PC-9 (cell line): ENCODE results near the gene FAM43B. TPM values are rescaled to one million over a fixed set of nuclear protein-coding genes. Genes with fewer than 3 reads are reported as not detected.

Experiments
- BruUV-seq: library from RNA; stranded (reverse); fragments of 400-500 nt; replicated peaks from 2 replicates; lab custom pipeline; 2021; lab: Mats Ljungman, UMichigan
- CTCF ChIA-PET: fragments of 300-600 bp; sonication (Branson Sonifier 250); formaldehyde crosslinking; loops from one replicate; lab custom pipeline; 2022; ENCODE audit warnings: antibody characterized with exemption; lab: Charles Lee
- POLR2A ChIA-PET: fragments of 300-600 bp; sonication (Branson Sonifier 250); formaldehyde crosslinking; loops from one replicate; lab custom pipeline; 2022; ENCODE audit warnings: antibody characterized with exemption; ENCODE audit not compliant: unreplicated experiment; lab: Charles Lee
- DNase-seq, 2 experiments: peaks; one replicate each; pipeline versions ENCODE4 v3.0.0 to v3.0.0-alpha.2; 2015 to 2022; ENCODE audit warnings: mixed read lengths in 1 of 2
- H2AFZ ChIP-seq: fragments of 200-600 bp; sonication (generic); 2 replicates; pipeline ENCODE4 v1.8.1; 2017; ENCODE audit warnings: antibody characterized with exemption
- H3F3A ChIP-seq: fragments of 200-600 bp; sonication (generic); 2 replicates; pipeline ENCODE4 v1.8.1; 2017; ENCODE audit warnings: antibody characterized with exemption, mild to moderate bottlenecking, low read depth; ENCODE audit not compliant: insufficient read depth
- H3K27ac ChIP-seq: fragments of 200-600 bp; sonication (generic); 2 replicates; pipeline ENCODE4 v1.6.1; 2016; ENCODE audit warnings: mixed run types
- H3K27me3 ChIP-seq: fragments of 200-600 bp; sonication (generic); 2 replicates; pipeline ENCODE4 v1.6.1; 2016; ENCODE audit warnings: low read depth, mixed run types; ENCODE audit not compliant: insufficient read depth
- H3K36me3 ChIP-seq: fragments of 200-600 bp; sonication (generic); 2 replicates; pipeline ENCODE4 v1.6.1; 2016; ENCODE audit warnings: low read depth, mixed run types
- H3K4me1 ChIP-seq: fragments of 200-600 bp; sonication (generic); replicated peaks from 2 replicates; pipeline ENCODE4 v1.6.1; 2016; ENCODE audit warnings: mixed run types; ENCODE audit not compliant: insufficient read depth
- H3K4me2 ChIP-seq: fragments of 200-600 bp; sonication (generic); 2 replicates; pipeline ENCODE4 v1.6.1; 2017; ENCODE audit warnings: mixed run types
- H3K4me3 ChIP-seq: fragments of 200-600 bp; sonication (generic); 2 replicates; pipeline ENCODE4 v1.6.1; 2016; ENCODE audit warnings: mixed run types
- H3K79me2 ChIP-seq: fragments of 200-600 bp; sonication (generic); 2 replicates; pipeline ENCODE4 v1.6.1; 2017; ENCODE audit warnings: low read depth, mixed run types
- H3K9me2 ChIP-seq: fragments of 200-600 bp; sonication (generic); 2 replicates; pipeline ENCODE4 v1.8.1; 2017; ENCODE audit warnings: mild to moderate bottlenecking; ENCODE audit not compliant: insufficient read depth
- H3K9me3 ChIP-seq: fragments of 200-600 bp; sonication (generic); 2 replicates; pipeline ENCODE4 v1.8.1; 2016; ENCODE audit warnings: low read depth; ENCODE audit not compliant: insufficient read depth
- H4K20me1 ChIP-seq: fragments of 200-600 bp; sonication (generic); 2 replicates; pipeline ENCODE4 v1.8.1; 2017; ENCODE audit not compliant: insufficient read depth
- EZH2 ChIP-seq: fragments of 200-600 bp; sonication (generic); IDR thresholded peaks from 2 replicates; pipeline ENCODE4 v1.8.0; 2017; ENCODE audit warnings: antibody characterized with exemption, low read depth
- intact Hi-C: fragments of 100-400 bp; cut with micrococcal nuclease; formaldehyde crosslinking; loops from one replicate; pipeline ENCODE4 v1.10.0; 2022; ENCODE audit not compliant: unreplicated experiment
- total RNA-seq: library from RNA; stranded (reverse); gene quantifications from 2 replicates; pipeline ENCODE4 v1.2.3, GENCODE V29; 2021
- TF ChIP-seq, protein P1 (sequence below): fragments of 200-600 bp; sonication (generic); conservative IDR thresholded peaks from 2 replicates; pipeline ENCODE4 v1.6.1; 2017; ENCODE audit warnings: mixed run types, antibody characterized with exemption, mild to moderate bottlenecking, moderate library complexity

FAM43B gene
- total RNA-seq, 1 experiment from 2014 or later, result not detected

DNA sequence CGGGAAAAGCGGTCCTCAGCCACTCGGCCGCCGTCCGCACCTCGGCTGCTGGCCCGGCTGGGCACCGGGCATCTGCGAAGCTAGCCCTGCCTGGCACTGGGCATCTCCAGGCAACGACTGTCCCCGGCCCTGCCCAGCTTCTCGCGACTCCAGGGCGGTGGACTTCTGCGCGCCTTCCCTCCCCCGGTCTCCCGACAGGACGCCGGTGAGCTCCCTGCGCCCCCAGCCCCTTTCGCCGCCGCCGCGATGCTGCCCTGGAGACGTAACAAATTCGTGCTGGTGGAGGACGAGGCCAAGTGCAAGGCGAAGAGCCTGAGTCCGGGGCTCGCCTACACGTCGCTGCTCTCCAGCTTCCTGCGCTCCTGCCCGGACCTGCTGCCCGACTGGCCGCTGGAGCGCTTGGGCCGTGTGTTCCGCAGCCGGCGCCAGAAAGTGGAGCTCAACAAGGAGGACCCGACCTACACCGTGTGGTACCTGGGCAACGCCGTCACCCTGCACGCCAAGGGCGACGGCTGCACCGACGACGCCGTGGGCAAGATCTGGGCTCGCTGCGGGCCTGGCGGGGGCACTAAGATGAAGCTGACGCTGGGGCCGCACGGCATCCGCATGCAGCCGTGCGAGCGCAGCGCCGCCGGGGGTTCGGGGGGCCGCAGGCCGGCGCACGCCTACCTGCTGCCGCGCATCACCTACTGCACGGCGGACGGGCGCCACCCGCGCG is 514 bp downstream of the FAM43B start:
- H3K4me1 ChIP-seq, result no peaks in the 10 kb centered on the region
- no peaks in the 10 kb centered on the region for H3K79me2 ChIP-seq
- no peak for DNase-seq
- TF ChIP-seq EZH2, result no peak
- TF ChIP-seq, protein P1, sequence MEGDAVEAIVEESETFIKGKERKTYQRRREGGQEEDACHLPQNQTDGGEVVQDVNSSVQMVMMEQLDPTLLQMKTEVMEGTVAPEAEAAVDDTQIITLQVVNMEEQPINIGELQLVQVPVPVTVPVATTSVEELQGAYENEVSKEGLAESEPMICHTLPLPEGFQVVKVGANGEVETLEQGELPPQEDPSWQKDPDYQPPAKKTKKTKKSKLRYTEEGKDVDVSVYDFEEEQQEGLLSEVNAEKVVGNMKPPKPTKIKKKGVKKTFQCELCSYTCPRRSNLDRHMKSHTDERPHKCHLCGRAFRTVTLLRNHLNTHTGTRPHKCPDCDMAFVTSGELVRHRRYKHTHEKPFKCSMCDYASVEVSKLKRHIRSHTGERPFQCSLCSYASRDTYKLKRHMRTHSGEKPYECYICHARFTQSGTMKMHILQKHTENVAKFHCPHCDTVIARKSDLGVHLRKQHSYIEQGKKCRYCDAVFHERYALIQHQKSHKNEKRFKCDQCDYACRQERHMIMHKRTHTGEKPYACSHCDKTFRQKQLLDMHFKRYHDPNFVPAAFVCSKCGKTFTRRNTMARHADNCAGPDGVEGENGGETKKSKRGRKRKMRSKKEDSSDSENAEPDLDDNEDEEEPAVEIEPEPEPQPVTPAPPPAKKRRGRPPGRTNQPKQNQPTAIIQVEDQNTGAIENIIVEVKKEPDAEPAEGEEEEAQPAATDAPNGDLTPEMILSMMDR, result no peak
- H3F3A ChIP-seq, result no peaks in the 10 kb centered on the region
- H3K27ac ChIP-seq, result no peak overlapping the region
- H3K9me2 ChIP-seq, result no peaks in the 10 kb centered on the region; the same call in 1 of the 2 replicates
- CTCF ChIA-PET, result no interaction called here
- no TSS peak for BruUV-seq
- no peak overlapping the region for H3K4me3 ChIP-seq
- H3K27me3 ChIP-seq, result no peaks in the 10 kb centered on the region
- intact Hi-C loops, result no loop called here
- H3K9me3 ChIP-seq, result no peaks in the 10 kb centered on the region
- no peak overlapping the region for H2AFZ ChIP-seq
- H4K20me1 ChIP-seq, result no peaks in the 10 kb centered on the region
- no peak overlapping the region for H3K4me2 ChIP-seq
- no peaks in the 10 kb centered on the region for H3K36me3 ChIP-seq
- POLR2A ChIA-PET, result no interaction called here

DNA sequence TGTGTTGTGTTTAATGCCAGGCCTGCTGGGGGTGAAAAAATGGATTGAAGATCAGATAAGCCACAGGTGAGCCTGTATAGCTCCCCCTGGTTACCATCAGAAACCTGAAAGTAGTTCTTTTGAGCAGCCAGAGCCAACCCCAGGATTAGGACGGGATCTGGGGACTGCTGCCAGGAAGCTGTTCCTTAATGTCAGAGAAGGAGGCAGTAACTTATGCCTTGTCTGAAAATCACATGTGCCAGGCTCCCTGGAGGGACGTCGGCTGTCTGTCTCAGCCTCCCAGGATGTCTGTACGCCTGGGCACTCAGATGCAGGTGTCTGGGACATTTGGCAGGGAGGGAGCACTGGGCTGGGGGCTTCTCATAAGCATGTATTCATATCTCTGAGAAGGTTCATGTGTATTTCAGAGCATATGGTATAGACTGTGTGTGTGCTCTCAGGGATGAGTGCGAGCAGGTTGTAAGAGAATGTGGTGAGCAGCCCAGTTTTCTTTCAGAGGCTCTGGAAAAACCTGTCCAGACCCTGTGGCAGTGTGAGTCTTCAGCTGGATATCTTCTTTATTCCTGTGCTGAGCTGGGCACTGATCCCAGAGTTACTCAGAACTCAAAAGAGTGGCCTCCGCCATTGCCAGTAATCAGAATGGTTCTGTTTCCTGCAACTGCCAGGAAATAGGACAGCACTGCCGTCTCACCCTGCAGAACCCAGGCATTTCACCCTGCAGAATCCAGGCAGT is 2.8 kb downstream of the FAM43B start:
- Histone ChIP-seq H4K20me1 (no peaks in the 10 kb centered on the region), H2AFZ (no peak overlapping the region), H3K79me2 (no peaks in the 10 kb centered on the region), H3K4me3 (no peak overlapping the region), H3K27me3 (no peaks in the 10 kb centered on the region), H3K9me2 (no peaks in the 10 kb centered on the region), H3F3A (no peaks in the 10 kb centered on the region), H3K4me2 (no peak overlapping the region), H3K27ac (no peak overlapping the region), H3K9me3 (no peaks in the 10 kb centered on the region), H3K4me1 (no peaks in the 10 kb centered on the region), H3K36me3 (no peaks in the 10 kb centered on the region)
- no peak for DNase-seq
- TF ChIP-seq, protein P1, result no peak
- no peak for TF ChIP-seq EZH2
- POLR2A ChIA-PET, result no interaction called here
- CTCF ChIA-PET, result interaction anchor here (0.6 kb wide), 1 partner anchor 42 kb away, joined by 6 read pairs; no protein-coding TSS in a partner anchor
- no TSS peak for BruUV-seq
- intact Hi-C loops, result no loop called here

DNA sequence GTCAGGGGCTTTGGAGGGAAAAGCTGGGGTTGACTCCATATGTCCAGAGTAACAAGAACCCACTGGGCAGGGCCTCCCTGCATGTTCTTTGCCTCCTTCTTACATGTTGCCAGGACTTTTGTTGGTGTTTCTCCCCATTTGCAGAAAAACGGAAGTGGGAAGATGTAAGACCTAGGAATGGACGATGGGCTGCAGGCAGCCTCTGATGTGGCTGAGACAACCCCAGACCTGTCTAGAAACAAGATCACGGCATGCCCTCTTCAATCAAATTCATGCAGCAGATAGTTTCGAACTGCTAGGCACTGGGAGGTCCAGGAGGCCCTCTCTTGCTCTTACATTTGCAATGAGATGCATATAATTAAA is 3.4 kb downstream of the FAM43B start:
- Histone ChIP-seq H3F3A (no peaks in the 10 kb centered on the region), H3K4me3 (no peak overlapping the region), H3K4me2 (no peak overlapping the region), H3K27ac (no peak overlapping the region), H3K79me2 (no peaks in the 10 kb centered on the region), H3K27me3 (no peaks in the 10 kb centered on the region), H3K4me1 (no peaks in the 10 kb centered on the region), H2AFZ (no peak overlapping the region), H3K36me3 (no peaks in the 10 kb centered on the region), H3K9me2 (no peaks in the 10 kb centered on the region), H4K20me1 (no peaks in the 10 kb centered on the region), H3K9me3 (no peaks in the 10 kb centered on the region)
- TF ChIP-seq EZH2, result no peak
- TF ChIP-seq, protein P1, result no peak
- POLR2A ChIA-PET, result no interaction called here
- intact Hi-C loops, result no loop called here
- CTCF ChIA-PET, result interaction anchor here (0.6 kb wide), 1 partner anchor 42 kb away, joined by 6 read pairs; no protein-coding TSS in a partner anchor
- no peak for DNase-seq
- no TSS peak for BruUV-seq
